GM19043 (cell line): ENCODE results near the gene ZDHHC4.

Experiments
- ATAC-seq: cut with Tn5 transposase; IDR thresholded peaks from one replicate; pipeline ENCODE4 v1.9.1; 2021; ENCODE audit warnings: low read depth; ENCODE audit not compliant: unreplicated experiment

The ZDHHC4 gene

DNA sequence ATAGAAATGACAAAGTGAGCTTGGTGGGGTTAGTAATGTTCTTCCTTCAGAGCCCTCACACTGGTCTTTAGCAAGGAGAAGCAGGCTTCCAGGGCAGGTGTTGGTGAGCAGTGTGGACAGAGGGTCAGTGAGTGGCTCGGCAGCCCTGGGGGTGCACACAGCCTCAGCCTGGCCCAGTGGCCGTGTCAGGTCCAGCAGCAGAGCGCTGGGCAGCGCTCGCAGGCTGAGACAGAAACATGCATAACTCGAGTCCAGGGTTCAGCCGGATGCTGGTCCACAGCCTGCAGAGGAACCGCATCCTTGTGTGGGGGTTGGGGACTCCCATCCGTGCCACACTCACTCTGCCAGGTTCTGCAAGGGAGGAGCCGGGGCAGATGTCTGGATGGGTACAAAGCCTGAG, 27.2 kb downstream of the ZDHHC4 start:
- no peak for ATAC-seq

DNA sequence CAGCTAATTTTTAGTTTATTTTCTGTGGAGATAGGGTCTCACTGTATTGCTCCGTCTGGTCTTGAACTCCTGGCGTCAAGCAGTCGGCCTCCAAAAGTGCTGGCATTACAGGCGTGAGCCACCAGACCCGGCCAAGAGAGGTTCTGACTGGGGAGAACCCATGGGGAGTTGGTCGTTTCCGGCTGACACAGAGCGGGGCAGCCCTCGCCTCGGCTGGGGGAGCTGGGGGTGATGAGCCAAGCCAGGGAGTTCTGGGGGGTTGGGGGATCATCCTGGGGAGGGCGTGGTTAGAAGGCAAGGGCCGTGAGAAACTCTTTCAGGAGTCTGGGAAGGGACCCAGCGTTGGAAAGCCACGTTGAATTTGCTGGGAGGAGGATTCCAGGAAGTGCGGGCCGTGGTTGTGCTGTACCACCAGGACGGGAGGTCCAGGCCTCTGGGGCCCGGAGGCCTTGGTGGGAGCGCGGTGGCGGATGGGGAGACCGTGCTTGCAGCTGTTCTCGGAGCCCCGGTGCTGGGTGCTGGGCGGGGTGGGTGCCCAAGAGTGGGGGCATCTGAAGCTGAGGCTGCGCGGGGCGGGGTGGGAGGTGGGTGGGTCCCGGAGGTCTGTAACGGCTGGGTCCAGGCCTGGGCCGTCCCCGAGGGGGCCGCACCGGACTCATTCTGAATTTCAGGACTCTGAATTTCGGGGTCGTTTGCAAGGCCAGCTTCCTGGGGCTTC, 29.8 kb downstream of the ZDHHC4 start:
- ATAC-seq: no peak

- ATAC-seq: no peak
Measured at GRCh38 chr7:6607651-6608051, 30.4 kb downstream of the ZDHHC4 start.

GRCh38 chr7:6608081-6608480, 30.8 kb downstream of the ZDHHC4 start:
- ATAC-seq: no peak

DNA sequence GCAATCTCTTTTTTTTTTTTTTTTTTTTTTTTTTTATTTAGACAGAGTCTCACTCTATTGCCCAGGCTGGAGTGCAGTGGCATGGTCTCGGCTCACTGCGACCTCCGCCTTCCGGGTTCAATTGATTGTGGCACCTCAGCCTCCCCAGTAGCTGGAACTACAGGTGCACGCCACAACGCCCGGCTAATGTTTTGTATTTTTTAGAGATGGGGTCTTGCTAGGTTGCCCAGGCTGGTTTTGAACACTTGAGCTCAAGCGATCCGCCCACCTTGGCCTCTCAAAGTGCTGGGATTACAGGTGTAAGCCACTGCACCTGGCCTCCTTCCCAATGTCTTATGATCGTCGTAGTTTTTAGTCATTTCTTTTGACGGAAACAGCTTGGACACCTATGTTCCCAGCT, 31.5 kb downstream of the ZDHHC4 start:
- ATAC-seq: no peak

GRCh38 chr7:6612819-6613218, 35.6 kb downstream of the ZDHHC4 start:
- no peak for ATAC-seq

- ATAC-seq: no peak
Measured at GRCh38 chr7:6613706-6614105, 36.5 kb downstream of the ZDHHC4 start.

DNA sequence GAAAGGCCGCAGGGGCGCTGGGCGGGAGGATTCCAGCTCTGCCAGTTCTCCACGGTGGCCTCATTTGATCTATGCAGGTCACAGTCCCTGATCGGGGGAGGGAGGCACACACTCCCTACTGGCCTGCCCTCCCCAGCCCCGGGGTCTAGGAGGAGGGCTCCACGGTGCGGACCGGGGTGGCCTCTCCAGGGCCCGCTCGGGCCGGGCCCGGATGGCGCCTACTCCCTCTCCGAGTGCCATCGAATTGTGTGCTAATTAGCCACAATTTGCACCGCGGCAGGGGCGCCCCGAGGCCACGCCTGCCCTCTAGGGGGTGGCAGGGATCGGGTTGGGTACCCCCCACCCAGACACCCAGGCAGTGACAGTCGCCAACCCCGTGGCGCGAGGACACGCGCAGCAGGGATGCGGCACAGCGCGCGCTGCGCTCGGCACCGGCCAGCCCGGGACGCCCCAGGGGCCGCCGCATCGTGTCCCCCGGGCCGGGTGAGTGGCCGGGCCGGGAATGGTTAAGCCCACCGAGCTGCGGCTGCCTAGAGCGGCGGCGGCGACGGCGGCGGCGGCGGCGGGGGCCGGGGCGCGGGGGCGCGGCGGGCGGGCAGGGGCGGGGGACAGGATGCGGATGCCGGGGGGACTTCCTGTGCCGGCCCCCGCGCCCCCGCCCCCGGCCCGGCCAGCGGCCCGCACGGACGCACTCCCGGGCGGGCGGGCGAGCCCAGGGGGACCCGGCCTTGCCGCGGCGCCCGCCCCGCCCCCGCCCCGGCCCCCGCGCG, 37.9 kb downstream of the ZDHHC4 start, which contains the start of gene ZNF853:
ZNF853 (plus strand) TSS at position 658 of the 770 bp plus-strand sequence. CDS start 565 bp downstream, outside the sequence.
- no peak for ATAC-seq

DNA sequence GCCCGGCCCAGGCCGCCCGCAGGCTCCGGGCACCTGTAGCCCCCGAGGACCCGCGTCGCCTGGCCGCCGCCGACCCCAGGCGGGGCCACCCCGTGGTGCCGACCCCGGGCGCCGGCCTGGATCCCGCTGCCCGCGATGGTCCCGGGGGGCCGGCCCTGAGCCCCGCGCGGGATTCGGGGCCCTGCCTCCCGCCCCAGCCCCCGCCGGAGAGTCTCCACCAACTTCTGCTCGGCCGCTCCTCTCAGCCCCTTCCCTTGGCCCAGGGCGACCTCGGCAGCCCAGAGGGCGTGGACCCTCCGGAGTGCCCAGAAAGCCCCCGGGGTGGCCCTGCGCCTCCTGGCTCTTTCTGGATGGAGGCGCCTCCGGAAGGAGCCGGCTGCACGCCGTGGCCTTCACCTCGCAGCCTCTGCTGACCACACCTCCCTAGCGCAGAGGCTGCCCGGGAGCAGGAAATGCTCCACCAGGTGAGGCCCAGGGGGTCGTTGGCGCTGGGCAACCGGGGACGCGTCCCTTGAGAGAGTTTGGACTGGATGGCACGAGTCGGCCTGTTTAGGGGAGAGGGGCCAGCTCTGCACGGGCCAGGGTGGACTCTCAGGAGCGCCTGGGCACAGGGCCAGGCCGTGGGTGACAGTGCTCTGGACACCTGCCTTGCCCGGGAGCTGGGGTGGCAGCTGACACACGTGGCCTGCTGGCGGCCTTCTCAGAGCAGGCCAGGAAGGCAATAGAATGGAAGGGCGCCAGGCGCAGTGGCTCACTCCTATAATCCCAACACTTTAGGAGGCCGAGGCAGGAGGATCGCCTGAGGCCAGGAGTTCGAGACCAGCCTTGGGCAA, 38.7 kb downstream of the ZDHHC4 start:
- ATAC-seq: no peak

DNA sequence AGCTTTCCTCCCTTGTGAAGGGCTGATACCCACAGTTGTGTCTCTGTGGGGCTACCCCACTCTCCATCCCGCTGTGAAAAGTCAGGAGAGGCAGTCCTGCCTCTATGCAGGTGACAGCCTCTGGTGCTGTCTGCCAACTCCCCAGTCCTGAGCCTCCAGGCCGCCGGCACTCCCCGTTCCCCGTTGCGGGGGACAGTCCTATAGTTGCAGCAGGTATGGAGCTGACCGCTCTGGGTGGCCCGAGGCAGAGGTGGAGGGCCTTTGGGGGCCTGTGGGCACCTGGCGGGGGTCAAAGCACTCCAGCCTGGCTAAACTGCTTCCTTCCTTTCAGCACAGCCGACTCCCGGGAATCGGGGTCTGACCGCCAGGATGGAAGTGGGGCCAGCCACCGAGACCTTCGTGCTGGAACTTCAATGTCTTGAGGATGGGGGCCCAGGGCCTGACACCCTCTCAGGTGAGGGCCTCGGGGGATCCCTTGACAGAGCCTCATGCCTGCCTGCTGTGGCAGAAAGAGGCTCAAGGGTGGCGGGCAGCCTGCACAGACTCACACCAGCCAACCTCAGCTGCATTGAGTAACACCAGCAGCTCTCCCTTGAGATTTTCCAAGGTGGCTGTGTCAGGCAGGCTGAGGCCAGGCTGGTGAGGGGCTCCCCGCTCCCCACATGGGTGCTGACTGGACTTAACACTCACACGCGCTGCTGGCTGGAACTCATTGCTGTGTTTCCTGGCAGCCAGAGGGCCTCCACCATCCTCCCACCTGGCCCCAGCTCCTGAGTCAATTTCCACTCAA, 39.8 kb downstream of the ZDHHC4 start:
- ATAC-seq: no peak

DNA sequence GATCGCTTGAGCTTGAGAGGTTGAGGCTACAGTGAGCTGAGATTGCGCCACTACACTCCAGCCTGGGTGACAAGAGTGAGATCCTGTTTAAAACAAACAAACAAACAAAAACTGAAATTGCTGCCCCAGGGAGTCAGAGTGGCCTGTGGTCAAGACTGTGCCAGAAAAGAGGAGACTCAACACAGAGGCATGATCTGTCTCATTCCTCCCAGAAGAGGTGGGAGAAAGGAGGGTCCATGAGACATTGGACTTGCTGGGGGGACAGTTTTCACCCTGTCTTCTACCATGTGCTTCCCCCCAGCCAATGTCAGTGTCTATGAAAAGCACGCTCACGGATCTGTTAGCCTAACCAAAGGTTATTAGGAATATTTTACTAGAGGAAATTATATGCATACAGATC, 41.4 kb downstream of the ZDHHC4 start:
- ATAC-seq: no peak

DNA sequence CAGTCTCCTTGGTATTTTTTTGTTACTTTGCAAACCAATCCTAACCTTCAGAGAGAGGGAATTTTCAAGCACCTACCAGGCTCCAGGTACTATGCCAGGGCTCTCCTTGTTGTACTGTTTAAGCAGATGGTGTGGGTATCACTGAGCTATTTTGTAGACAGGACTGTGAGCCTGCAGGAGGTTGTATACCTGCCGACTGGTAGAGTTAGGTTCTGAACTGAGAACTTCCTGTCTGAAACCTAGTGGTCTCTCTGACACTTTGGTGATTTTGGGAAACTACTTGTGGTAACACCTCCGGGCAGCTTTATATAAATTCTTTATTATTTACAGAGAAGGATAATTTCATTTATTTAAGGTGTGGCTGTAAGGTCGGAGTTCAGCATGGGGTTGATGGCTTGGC, 42.7 kb downstream of the ZDHHC4 start:
- ATAC-seq: no peak

- ATAC-seq: no peak
Measured at GRCh38 chr7:6621195-6622133, 44.2 kb downstream of the ZDHHC4 start.

GRCh38 chr7:6622134-6622710, 45.0 kb downstream of the ZDHHC4 start:
- no peak for ATAC-seq

GRCh38 chr7:6623589-6624245, 46.5 kb downstream of the ZDHHC4 start:
- ATAC-seq: no peak

DNA sequence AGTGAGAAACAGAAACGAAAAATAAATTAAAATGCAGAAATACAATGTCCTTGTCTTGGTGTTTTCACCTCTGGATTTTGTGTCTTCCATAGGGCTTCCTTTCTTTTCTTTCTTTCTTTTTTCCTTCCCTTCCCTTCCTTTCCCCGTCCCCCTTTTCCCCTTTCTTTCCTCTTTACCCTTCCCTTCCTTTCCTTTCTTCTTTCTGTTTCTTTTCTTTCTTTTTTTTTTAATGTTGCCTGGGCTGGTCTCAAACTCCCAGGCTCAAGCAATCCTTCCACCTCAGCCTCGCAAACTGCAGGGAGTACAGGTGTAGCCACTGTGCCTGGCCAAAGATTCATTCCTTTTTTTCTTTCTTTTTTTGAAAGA, 47.0 kb downstream of the ZDHHC4 start:
- ATAC-seq: no peak

- no peak for ATAC-seq
Measured at GRCh38 chr7:6628045-6628444, 50.8 kb downstream of the ZDHHC4 start.

GRCh38 chr7:6630007-6630849, 53.0 kb downstream of the ZDHHC4 start:
- no peak for ATAC-seq
